HG02623 (cell line): Measurements from ENCODE around the gene LRRC14B.
"Not testable (repeated sequence)": the region's sequence is repeated elsewhere in the genome, so short reads cannot be mapped to it uniquely, and the experiment has no call there.

Source experiments
- ATAC-seq: cut with Tn5 transposase; IDR thresholded peaks from one replicate; pipeline ENCODE4 v1.9.1; 2021; ENCODE audit warnings: moderate library complexity; ENCODE audit not compliant: unreplicated experiment

Gene LRRC14B

GRCh38 chr5:190366-191035 is 794 bp upstream of the LRRC14B start:
- peak; percentile 38 for ATAC-seq

GRCh38 chr5:191949-192690 is 825 bp downstream of the LRRC14B start:
- no peak for ATAC-seq

- ATAC-seq, result no peak
Measured at GRCh38 chr5:192691-192969, 1.3 kb downstream of the LRRC14B start.

- ATAC-seq, result no peak
Measured at GRCh38 chr5:192970-193831, 1.9 kb downstream of the LRRC14B start.

GRCh38 chr5:194102-194501 is 2.8 kb downstream of the LRRC14B start:
- no peak for ATAC-seq

GRCh38 chr5:194603-195209 is 3.4 kb downstream of the LRRC14B start:
- ATAC-seq, result no peak

GRCh38 chr5:195401-196160 is 4.3 kb downstream of the LRRC14B start:
- no peak for ATAC-seq

GRCh38 chr5:196350-196749 is 5.1 kb downstream of the LRRC14B start:
- no peak for ATAC-seq

- ATAC-seq, result not testable (repeated sequence)
Measured at GRCh38 chr5:197031-197430, 5.7 kb downstream of the LRRC14B start.

- no peak for ATAC-seq
Measured at GRCh38 chr5:197892-198489, 6.7 kb downstream of the LRRC14B start.

- ATAC-seq, result no peak
Measured at GRCh38 chr5:198516-199196, 7.4 kb downstream of the LRRC14B start.

GRCh38 chr5:199197-199949 is 8.1 kb downstream of the LRRC14B start:
- ATAC-seq, result no peak

GRCh38 chr5:199950-200645 is 8.8 kb downstream of the LRRC14B start:
- ATAC-seq, result no peak

- ATAC-seq, result no peak
Measured at GRCh38 chr5:200985-201384, 9.7 kb downstream of the LRRC14B start.

- ATAC-seq, result no peak
Measured at GRCh38 chr5:201672-202071, 10.4 kb downstream of the LRRC14B start.

GRCh38 chr5:203246-203930 is 12.1 kb downstream of the LRRC14B start:
- ATAC-seq, result no peak

GRCh38 chr5:204001-204400 is 12.7 kb downstream of the LRRC14B start:
- no peak for ATAC-seq

GRCh38 chr5:204462-204861 is 13.2 kb downstream of the LRRC14B start:
- no peak for ATAC-seq
